ENCODE results near the gene SDHB. TPM values are rescaled to one million over a fixed set of nuclear protein-coding genes. Genes with fewer than 3 reads are reported as not detected.

SDHB gene
- total and polyA plus RNA-seq, 9 of the 15 experiments (the other 6 are each of a cell fraction or from before 2014, with no cell fraction given): 207 to 554 (median 365) TPM

- TF ChIP-seq CEBPB (tag; IDR thresholded peaks at IDR 0.05): no peak
- no peak for TF ChIP-seq PHB2 (IDR thresholded peaks at IDR 0.05; ENCODE audit: low read depth)
- TF ChIP-seq PPARD (CRISPR knock-in tag; IDR thresholded peaks at IDR 0.05): no peak
- no peak for TF ChIP-seq AFF4 (CRISPR knock-in tag; IDR thresholded peaks at IDR 0.05)
- TF ChIP-seq DPF2 (IDR thresholded peaks at IDR 0.05): no peak
- TF ChIP-seq U2AF1 (optimal IDR thresholded peaks at IDR 0.05; ENCODE audit: low read depth, low read length): no peak
- no peak for TF ChIP-seq CLOCK (CRISPR knock-in tag; IDR thresholded peaks at IDR 0.05; ENCODE audit: borderline replicate concordance)
- TF ChIP-seq RERE (CRISPR knock-in tag; IDR thresholded peaks at IDR 0.05; ENCODE audit: borderline replicate concordance): no peak
- TF ChIP-seq HLTF (IDR thresholded peaks at IDR 0.05): no peak
- DNase-seq (ENCODE audit: extremely low read depth in 1 of 4, low spot score in 3 of 4) (no peak), FAIRE-seq (no peak), ATAC-seq (no peak)
- no peak overlapping the region for H2AFZ ChIP-seq (ENCODE audit: low read depth, low read length)
- ChIA-PET POLR2A (interaction anchor here (0.6 to 1.5 kb wide), 3 partner anchors 10 to 265 kb away, joined by 3 to 5 read pairs (median 3); no protein-coding TSS in a partner anchor), CTCF (ENCODE audit: low intra/inter-chr PET ratio) (no interaction called here)
- no peaks in the 10 kb centered on the region for H3K79me2 ChIP-seq (ENCODE audit: control insufficient read depth, insufficient read depth, low read length)
- peaks cover 4% of the 10 kb centered on the region for H3K9me1 ChIP-seq (ENCODE audit: control insufficient read depth, insufficient read depth, low read length)
- 81% methylated on average over 12 of the region's 12 CpGs for WGBS (ENCODE audit: insufficient coverage, low coverage, missing lambda C conversion rate)
- H3K27me3 ChIP-seq (ENCODE audit: control insufficient read depth in 2 of 2, insufficient read depth in 2 of 2, low read length in 2 of 2): no peaks in the 10 kb centered on the region
- H3K9me3 ChIP-seq (replicated peaks; ENCODE audit: control insufficient read depth, insufficient read depth, low read depth, low read length): no peaks in the 10 kb centered on the region
- no TSS peak for BruUV-seq (replicated peaks)
- H3K4me2 ChIP-seq (ENCODE audit: insufficient read depth, low read length): no peak overlapping the region
- H3K4me3 ChIP-seq: no peak overlapping the region
- H3K36me3 ChIP-seq (ENCODE audit: control insufficient read depth, insufficient read depth, low read length): peaks cover 9% of the 10 kb centered on the region; the same call in 1 of the 3 replicates
- in situ Hi-C loops (cut with MboI) (no loop called here), intact Hi-C loops (cut with micrococcal nuclease) (no loop called here)
- H3K9ac ChIP-seq (ENCODE audit: insufficient read depth in 1 of 2, low read depth in 2 of 2, low read length in 2 of 2): peak overlapping the region in 1 of 2 experiments; percentile 32; a peak in 1 of 4 replicates
- H3K4me1 ChIP-seq (replicated peaks in 1 of 2; ENCODE audit: control insufficient read depth in 2 of 2, insufficient read depth in 2 of 2, low read length in 2 of 2): peaks cover 0 to 23% of the 10 kb centered on the region in 2 experiments; a peak in 1 of 5 replicates
- H3K27ac ChIP-seq (ENCODE audit: extremely low read depth, low read depth, low read length): no peak overlapping the region
- no peaks in the 10 kb centered on the region; the same call in 1 of the 2 replicates for H4K20me1 ChIP-seq (replicated peaks; ENCODE audit: control insufficient read depth, insufficient read depth, low read length)
These were observed 62.3 kb downstream of the SDHB start for GRCh38 chr1:16991571-16991970.
